ENCODE data around the gene EMP1. TPM values are rescaled to one million over a fixed set of nuclear protein-coding genes. Genes with fewer than 3 reads are reported as not detected.
"Not testable (repeated sequence)": the region's sequence is repeated elsewhere in the genome, so short reads cannot be mapped to it uniquely, and the experiment has no call there.

Gene EMP1
- total and polyA plus RNA-seq, 2 donors = 71.6 to 139 TPM

DNA sequence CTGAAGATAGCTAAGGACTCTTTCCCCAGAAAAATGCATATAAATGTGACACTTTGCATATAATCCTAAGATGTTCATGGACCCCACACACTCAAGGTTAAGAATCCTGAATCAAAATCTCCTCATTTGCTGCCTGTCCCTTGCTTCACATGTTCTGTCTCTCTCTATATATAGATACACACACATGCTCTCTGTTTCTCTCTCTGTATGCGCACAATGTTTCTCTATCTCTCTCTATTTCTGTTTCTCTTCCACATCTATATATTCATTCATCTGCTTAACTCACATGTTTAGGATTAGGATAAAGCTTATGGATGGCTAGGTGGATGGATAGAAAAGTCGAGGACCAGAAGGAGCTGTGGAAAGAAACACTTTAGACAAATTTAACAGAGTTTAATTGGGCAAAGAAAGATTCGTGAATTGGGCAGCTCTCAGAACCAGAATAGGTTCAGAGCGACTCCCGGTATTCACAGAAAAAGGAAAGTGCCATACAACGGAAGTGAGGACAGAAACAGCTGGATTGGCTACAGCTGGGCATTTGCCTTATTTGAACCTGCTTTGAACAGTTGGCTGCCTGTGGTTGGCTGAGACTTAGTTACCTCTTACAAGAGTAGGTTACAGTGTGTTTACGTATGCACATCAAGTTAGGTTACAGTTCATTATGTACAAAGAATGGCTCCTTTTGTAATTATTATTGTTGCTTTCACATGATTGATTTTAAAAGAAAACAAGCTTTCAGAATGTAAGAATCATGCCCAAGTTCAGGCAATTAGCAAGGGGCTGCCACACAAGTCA is 57.6 kb downstream of the EMP1 start:
- no peak overlapping the region for H3K4me3 ChIP-seq (ENCODE audit: low read depth, low read length)
- no peaks in the 10 kb centered on the region for H3K4me1 ChIP-seq (ENCODE audit: insufficient read depth)
- no peak overlapping the region for H3K27ac ChIP-seq (ENCODE audit: low read depth)
- H3K36me3 ChIP-seq (ENCODE audit: insufficient read depth) = no peaks in the 10 kb centered on the region
- 86% methylated on average over 7 of the region's 7 CpGs for WGBS
- DNase-seq (ENCODE audit: extremely low spot score) = no peak

DNA sequence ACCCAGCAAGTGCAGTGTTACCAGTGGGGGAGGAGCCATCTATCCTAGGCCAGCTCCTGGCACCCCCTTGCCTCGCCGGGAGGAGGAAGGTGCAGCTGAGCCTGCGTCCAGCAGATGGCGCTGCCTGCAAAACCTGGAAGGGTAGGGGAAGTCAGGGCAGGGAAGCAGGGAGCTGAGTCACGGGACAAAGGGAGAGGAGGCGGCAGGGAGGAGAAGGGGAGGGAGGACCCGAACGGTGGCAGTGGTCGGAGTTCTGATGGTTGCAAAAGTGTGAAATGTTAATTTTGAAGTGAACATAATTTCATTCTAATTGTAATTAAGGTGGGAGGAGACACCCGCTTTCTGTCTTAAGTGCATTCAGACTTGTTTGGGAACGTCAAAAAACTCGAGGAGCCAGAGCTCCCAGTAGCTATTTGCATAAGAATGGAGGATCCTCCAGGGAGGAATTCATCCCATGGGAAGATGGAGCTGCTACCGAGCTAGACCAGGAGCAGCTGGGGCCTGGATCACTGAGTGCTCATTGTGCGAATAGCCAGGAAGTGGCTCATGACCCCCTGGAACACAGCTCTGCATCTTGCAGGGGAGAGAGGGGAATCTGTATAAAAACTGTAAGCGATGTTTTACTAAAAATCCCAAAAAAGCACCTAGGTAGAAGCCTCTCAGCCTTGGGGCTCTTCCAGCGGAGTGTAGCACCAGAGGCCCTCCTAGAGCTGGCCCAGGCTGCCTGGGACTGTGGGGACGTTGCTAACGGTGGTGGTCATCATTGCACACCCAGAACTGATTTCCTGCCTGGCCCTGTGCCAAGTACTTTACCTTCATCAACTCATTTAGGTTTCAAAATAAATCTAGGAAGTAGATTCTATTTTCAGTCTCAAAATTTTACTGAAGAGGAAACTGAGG is 59.5 kb downstream of the EMP1 start:
- WGBS = 24% methylated on average over 18 of the region's 18 CpGs
- Histone ChIP-seq H3K4me1 (ENCODE audit: insufficient read depth) (no peaks in the 10 kb centered on the region), H3K4me3 (ENCODE audit: low read depth, low read length) (no peak overlapping the region), H3K27ac (ENCODE audit: low read depth) (no peak overlapping the region), H3K36me3 (ENCODE audit: insufficient read depth) (no peaks in the 10 kb centered on the region)
- peak; percentile 82 for DNase-seq (ENCODE audit: extremely low spot score)

DNA sequence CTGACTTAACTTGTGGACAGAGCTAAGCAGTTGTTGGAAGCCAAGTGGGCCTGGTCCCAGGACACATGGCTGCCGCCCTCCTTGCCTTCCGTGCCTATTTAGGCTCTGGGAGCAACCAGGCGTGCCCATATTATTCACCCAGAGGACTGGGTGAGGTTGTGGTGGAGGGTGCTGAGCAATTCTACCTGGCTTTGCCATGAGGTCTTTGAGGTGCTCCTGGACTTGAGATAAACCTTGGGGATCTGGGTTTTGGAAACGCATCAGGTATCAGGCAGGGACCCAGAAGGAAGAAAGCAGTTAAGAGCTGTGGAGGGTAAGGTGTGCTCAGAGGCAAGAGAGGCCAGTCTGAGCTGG is 60.1 kb downstream of the EMP1 start:
- Histone ChIP-seq H3K4me3 (ENCODE audit: low read depth, low read length) (no peak overlapping the region), H3K4me1 (ENCODE audit: insufficient read depth) (no peaks in the 10 kb centered on the region), H3K27ac (ENCODE audit: low read depth) (no peak overlapping the region), H3K36me3 (ENCODE audit: insufficient read depth) (no peaks in the 10 kb centered on the region)
- WGBS = 95% methylated on average over 4 of the region's 4 CpGs
- no peak for DNase-seq (ENCODE audit: extremely low spot score)

DNA sequence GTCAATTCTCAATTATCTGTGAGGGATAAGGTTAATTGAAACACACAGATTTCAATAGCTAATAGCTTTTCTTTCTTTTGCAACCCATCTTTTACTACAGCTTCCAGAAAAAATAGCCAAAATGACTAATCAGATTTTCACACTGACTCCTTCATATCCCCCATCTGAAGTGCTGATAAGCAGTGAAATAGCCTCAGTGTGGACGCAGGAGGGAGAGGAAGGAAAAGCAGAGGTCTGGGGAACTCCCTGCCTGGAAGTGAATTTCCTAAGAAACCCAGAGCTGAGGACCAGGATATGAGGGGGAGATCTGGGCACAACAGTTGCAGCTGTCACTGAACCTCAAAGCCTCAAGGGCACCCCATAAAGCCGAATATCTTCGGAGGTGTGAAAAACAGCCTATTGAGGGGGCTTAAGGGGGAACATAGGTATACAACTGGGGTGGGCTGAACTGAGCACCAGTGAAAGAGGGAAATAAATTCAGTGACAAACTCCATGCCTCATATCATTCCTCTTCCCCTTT is 60.9 kb downstream of the EMP1 start:
- H3K4me1 ChIP-seq (ENCODE audit: insufficient read depth) = no peaks in the 10 kb centered on the region
- H3K4me3 ChIP-seq (ENCODE audit: low read depth, low read length) = no peak overlapping the region
- H3K36me3 ChIP-seq (ENCODE audit: insufficient read depth) = no peaks in the 10 kb centered on the region
- H3K27ac ChIP-seq (ENCODE audit: low read depth) = no peak overlapping the region
- WGBS = 53% methylated on average over 3 of the region's 3 CpGs
- no peak for DNase-seq (ENCODE audit: extremely low spot score)

DNA sequence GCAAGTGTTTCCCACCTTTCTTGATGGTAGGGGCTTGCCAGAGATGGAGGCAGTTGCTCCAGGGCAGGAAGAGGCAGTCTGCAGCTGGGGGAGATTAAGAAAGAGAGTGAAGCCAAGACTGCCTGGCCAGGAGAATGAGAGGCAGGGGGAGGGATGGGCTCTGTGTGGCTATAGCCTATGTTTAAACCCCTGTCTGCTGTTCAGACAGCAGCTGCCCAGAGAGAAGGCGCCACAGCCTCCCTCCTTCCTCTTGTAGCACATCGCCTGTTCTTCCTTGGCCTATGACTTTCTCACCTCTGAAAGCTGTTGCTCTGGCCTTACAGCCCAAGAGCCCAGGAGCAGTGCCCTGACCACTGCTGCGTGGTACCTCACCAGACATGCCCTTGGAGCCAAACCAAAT is 61.7 kb downstream of the EMP1 start:
- 38% methylated on average over 3 of the region's 3 CpGs for WGBS
- no peak for DNase-seq (ENCODE audit: extremely low spot score)
- Histone ChIP-seq H3K27ac (ENCODE audit: low read depth) (no peak overlapping the region), H3K36me3 (ENCODE audit: insufficient read depth) (no peaks in the 10 kb centered on the region), H3K4me3 (ENCODE audit: low read depth, low read length) (no peak overlapping the region), H3K4me1 (ENCODE audit: insufficient read depth) (no peaks in the 10 kb centered on the region)

DNA sequence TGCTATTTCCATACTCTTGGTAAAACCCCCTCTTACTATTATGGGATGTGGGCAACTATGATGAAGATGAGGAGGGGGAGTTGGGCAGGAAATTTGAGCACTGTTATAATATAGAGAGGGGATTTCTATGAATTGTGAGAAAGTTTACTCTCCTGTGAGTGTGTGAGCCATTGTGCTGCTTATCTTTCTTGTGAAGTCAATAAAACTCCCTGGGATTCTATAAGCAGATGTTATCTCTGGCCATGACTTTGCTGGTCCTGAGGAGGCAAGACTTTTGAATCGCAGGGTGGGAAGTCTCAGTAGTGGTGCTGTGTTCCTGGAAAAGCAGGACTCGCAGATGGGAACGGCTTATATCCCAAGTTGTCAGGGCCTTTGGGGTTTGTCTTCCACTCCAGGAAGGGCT is 62.2 kb downstream of the EMP1 start:
- Histone ChIP-seq H3K4me3 (ENCODE audit: low read depth, low read length) (no peak overlapping the region), H3K27ac (ENCODE audit: low read depth) (no peak overlapping the region), H3K4me1 (ENCODE audit: insufficient read depth) (no peaks in the 10 kb centered on the region), H3K36me3 (ENCODE audit: insufficient read depth) (no peaks in the 10 kb centered on the region)
- no peak for DNase-seq (ENCODE audit: extremely low spot score)
- 51% methylated on average over 3 of the region's 3 CpGs for whole genome bisulfite sequencing

DNA sequence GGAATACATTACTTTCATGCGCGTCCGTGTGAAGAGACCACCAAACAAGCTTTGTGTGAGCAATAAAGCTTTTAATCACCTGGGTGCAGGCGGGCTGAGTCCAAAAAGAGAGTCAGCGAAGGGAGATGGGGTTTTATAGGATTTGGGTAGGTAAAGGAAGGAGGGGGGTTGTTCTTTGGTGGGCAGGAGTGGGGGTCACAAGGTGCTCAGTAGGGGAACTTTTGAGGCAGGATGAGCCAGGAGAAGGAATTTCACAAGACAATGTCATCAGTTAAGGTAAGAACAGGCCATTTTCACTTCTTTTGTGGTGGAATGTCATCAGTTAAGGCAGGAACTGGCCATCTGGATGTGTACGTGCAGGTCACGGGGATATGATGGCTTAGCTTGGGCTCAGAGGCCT is 63.1 kb downstream of the EMP1 start:
- H3K4me3 ChIP-seq (ENCODE audit: low read depth, low read length); H3K27ac ChIP-seq (ENCODE audit: low read depth); H3K36me3 ChIP-seq (ENCODE audit: insufficient read depth); H3K4me1 ChIP-seq (ENCODE audit: insufficient read depth); DNase-seq (ENCODE audit: extremely low spot score): not testable (repeated sequence)
- 97% methylated on average over 7 of the region's 7 CpGs for WGBS

DNA sequence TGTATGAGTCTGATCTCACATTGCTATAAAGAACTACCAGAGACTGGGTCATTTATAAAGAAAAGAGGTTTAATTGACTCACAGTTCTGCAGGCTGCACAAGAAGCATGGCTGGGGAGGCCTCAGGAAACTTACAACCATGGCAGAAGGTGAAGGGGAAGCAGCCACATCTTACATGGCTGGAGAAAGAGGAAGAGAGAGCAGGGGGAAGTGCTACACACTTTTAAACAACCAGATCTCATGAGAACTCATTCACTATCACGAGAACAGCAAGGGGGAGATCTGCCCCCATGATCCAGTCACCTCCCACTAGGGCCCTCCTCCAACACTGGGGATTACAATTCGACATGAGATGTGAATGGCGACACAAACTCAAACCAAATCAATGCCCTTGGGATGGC is 71.3 kb downstream of the EMP1 start:
- not testable (repeated sequence) for H3K4me3 ChIP-seq (ENCODE audit: low read depth, low read length); H3K4me1 ChIP-seq (ENCODE audit: insufficient read depth); DNase-seq (ENCODE audit: extremely low spot score); H3K36me3 ChIP-seq (ENCODE audit: insufficient read depth); H3K27ac ChIP-seq (ENCODE audit: low read depth)
- WGBS = 77% methylated on average over 3 of the region's 3 CpGs

DNA sequence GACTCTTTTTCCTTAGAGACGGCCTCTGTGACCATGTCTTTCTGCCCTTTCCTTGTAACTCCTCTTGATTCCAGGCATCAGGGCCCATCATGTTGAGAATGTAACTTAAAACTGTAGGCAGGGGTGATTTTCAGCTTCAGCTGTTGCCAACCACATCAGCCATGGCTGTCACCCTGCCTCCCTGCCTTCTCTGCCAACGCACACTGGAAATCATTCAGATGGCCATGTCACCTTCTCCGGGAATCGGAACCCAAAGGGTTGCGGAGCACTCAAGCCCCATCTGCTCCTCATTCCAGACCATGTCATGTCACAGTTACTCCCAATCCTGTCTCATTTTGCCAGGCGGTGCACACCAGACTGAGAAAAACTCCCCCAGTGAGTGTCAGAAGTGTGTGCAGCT is 72.1 kb downstream of the EMP1 start:
- WGBS = 94% methylated on average over 6 of the region's 6 CpGs
- Histone ChIP-seq H3K4me3 (ENCODE audit: low read depth, low read length) (no peak overlapping the region), H3K36me3 (ENCODE audit: insufficient read depth) (no peaks in the 10 kb centered on the region), H3K4me1 (ENCODE audit: insufficient read depth) (no peaks in the 10 kb centered on the region), H3K27ac (ENCODE audit: low read depth) (no peak overlapping the region)
- no peak for DNase-seq (ENCODE audit: extremely low spot score)

Other genes with a start within 250 kb of the EMP1 start
- not detected for gene GPRC5D, start 244.6 kb upstream of the EMP1 start, total RNA-seq
- gene GPRC5D, start 244.6 kb upstream of the EMP1 start, polyA plus RNA-seq = 0.13 TPM
- gene HEBP1, start 196.5 kb upstream of the EMP1 start, total RNA-seq = 22.0 TPM
- gene HEBP1, start 196.5 kb upstream of the EMP1 start, polyA plus RNA-seq = 68.5 TPM
- gene FAM234B, start 152.3 kb upstream of the EMP1 start, total RNA-seq = 7.1 TPM
- gene FAM234B, start 152.3 kb upstream of the EMP1 start, polyA plus RNA-seq = 3.1 TPM
- gene GSG1, start 93.1 kb upstream of the EMP1 start, total RNA-seq = 1.1 TPM
- gene GSG1, start 93.1 kb upstream of the EMP1 start, polyA plus RNA-seq = not detected